HEK293 (cell line): ENCODE results near the gene GNPNAT1.

Experiments used
- GLIS1 ChIP-seq: fragments of 450-650 bp; formaldehyde crosslinking; IDR thresholded peaks from 2 replicates; pipeline ENCODE4 v1.5.1; 2016; ENCODE audit warnings: missing biosample characterization, missing genetic modification characterization
- HOXA7 ChIP-seq: sonication (generic); formaldehyde crosslinking; IDR thresholded peaks from 2 replicates; pipeline ENCODE4 v1.8.1; 2022; ENCODE audit warnings: missing genetic modification reagents, borderline replicate concordance
- KLF1 ChIP-seq: fragments of 450-650 bp; formaldehyde crosslinking; IDR thresholded peaks from 2 replicates; pipeline ENCODE4 v1.5.1; 2016; ENCODE audit warnings: missing biosample characterization, missing genetic modification characterization
- KLF9 ChIP-seq: fragments of 450-650 bp; formaldehyde crosslinking; IDR thresholded peaks from 2 replicates; pipeline ENCODE4 v1.5.1; 2016; ENCODE audit warnings: missing biosample characterization, missing genetic modification characterization, low read depth
- PRDM2 ChIP-seq: fragments of 450-650 bp; formaldehyde crosslinking; IDR thresholded peaks from 2 replicates; pipeline ENCODE4 v1.5.1; 2016; ENCODE audit warnings: missing biosample characterization, missing genetic modification characterization, borderline replicate concordance
- SALL2 ChIP-seq: fragments of 450-650 bp; formaldehyde crosslinking; IDR thresholded peaks from 2 replicates; pipeline ENCODE4 v1.5.0; 2017; ENCODE audit warnings: missing biosample characterization, mild to moderate bottlenecking, missing genetic modification characterization, borderline replicate concordance
- SP2 ChIP-seq: fragments of 450-650 bp; formaldehyde crosslinking; IDR thresholded peaks from 2 replicates; pipeline ENCODE4 v1.5.1; 2016; ENCODE audit warnings: missing biosample characterization, missing genetic modification characterization
- SP7 ChIP-seq: fragments of 450-650 bp; formaldehyde crosslinking; IDR thresholded peaks from 2 replicates; pipeline ENCODE4 v1.5.1; 2016; ENCODE audit warnings: missing biosample characterization, missing genetic modification characterization
- ZBTB10 ChIP-seq: fragments of 450-650 bp; formaldehyde crosslinking; IDR thresholded peaks from 2 replicates; pipeline ENCODE4 v1.5.1; 2016; ENCODE audit warnings: missing biosample characterization, missing genetic modification characterization
- ZBTB7A ChIP-seq: fragments of 450-650 bp; formaldehyde crosslinking; IDR thresholded peaks from 2 replicates; pipeline ENCODE4 v1.5.1; 2016; ENCODE audit warnings: low read depth, missing biosample characterization, missing genetic modification characterization
- ZEB2 ChIP-seq: fragments of 450-650 bp; formaldehyde crosslinking; IDR thresholded peaks from 2 replicates; pipeline ENCODE4 v1.5.1; 2016; ENCODE audit warnings: missing biosample characterization, missing genetic modification characterization
- ZFP37 ChIP-seq: fragments of 450-650 bp; formaldehyde crosslinking; IDR thresholded peaks from 2 replicates; pipeline ENCODE4 v1.5.1; 2016; ENCODE audit warnings: missing biosample characterization, missing genetic modification characterization
- ZFP41 ChIP-seq: fragments of 450-650 bp; formaldehyde crosslinking; IDR thresholded peaks from 2 replicates; pipeline ENCODE4 v1.5.1; 2016; ENCODE audit warnings: missing biosample characterization, missing genetic modification characterization, borderline replicate concordance
- ZNF335 ChIP-seq: fragments of 450-650 bp; formaldehyde crosslinking; conservative IDR thresholded peaks from 2 replicates; pipeline ENCODE4 v1.5.1; 2016; ENCODE audit warnings: missing biosample characterization, missing genetic modification characterization
- ZNF366 ChIP-seq: fragments of 450-650 bp; formaldehyde crosslinking; conservative IDR thresholded peaks from 2 replicates; pipeline ENCODE4 v1.5.1; 2016; ENCODE audit warnings: missing biosample characterization, missing genetic modification characterization
- ZNF391 ChIP-seq: fragments of 450-650 bp; formaldehyde crosslinking; IDR thresholded peaks from 2 replicates; pipeline ENCODE4 v1.5.1; 2016; ENCODE audit warnings: low read depth, missing biosample characterization, missing genetic modification characterization, borderline replicate concordance
- ZNF548 ChIP-seq: fragments of 450-650 bp; formaldehyde crosslinking; IDR thresholded peaks from 2 replicates; pipeline ENCODE4 v1.5.1; 2016; ENCODE audit warnings: missing biosample characterization, missing genetic modification characterization
- ZNF585B ChIP-seq: fragments of 450-650 bp; formaldehyde crosslinking; IDR thresholded peaks from 2 replicates; pipeline ENCODE4 v1.5.1; 2016; ENCODE audit warnings: missing biosample characterization, missing genetic modification characterization
- ZNF600 ChIP-seq: fragments of 450-650 bp; formaldehyde crosslinking; IDR thresholded peaks from 2 replicates; pipeline ENCODE4 v1.5.1; 2016; ENCODE audit warnings: missing biosample characterization, missing genetic modification characterization
- ZNF623 ChIP-seq: fragments of 450-650 bp; formaldehyde crosslinking; IDR thresholded peaks from 2 replicates; pipeline ENCODE4 v1.5.1; 2016; ENCODE audit warnings: missing biosample characterization, missing genetic modification characterization
- ZNF660 ChIP-seq: fragments of 450-650 bp; IDR thresholded peaks from 2 replicates; pipeline ENCODE4 v1.5.1; 2018; ENCODE audit warnings: missing biosample characterization, mild to moderate bottlenecking, missing genetic modification characterization
- ZNF76 ChIP-seq: fragments of 450-650 bp; formaldehyde crosslinking; IDR thresholded peaks from 2 replicates; pipeline ENCODE4; 2016; ENCODE audit warnings: low read depth, missing biosample characterization, missing genetic modification characterization, borderline replicate concordance
- ZNF843 ChIP-seq: fragments of 450-650 bp; formaldehyde crosslinking; IDR thresholded peaks from 2 replicates; pipeline ENCODE4 v1.5.1; 2016; ENCODE audit warnings: missing biosample characterization, missing genetic modification characterization
- ZSCAN23 ChIP-seq: fragments of 450-650 bp; formaldehyde crosslinking; IDR thresholded peaks from 2 replicates; pipeline ENCODE4 v1.5.1; 2016; ENCODE audit warnings: missing biosample characterization, missing genetic modification characterization
- TF ChIP-seq, protein P1 (sequence below): fragments of 450-650 bp; formaldehyde crosslinking; IDR thresholded peaks from 2 replicates; pipeline ENCODE4 v1.5.1; 2017; ENCODE audit warnings: missing biosample characterization, missing genetic modification characterization
- TF ChIP-seq, protein P2 (sequence below): fragments of 450-650 bp; formaldehyde crosslinking; IDR thresholded peaks from 2 replicates; pipeline ENCODE4 v1.5.1; 2016; ENCODE audit warnings: missing biosample characterization, missing genetic modification characterization
- TF ChIP-seq, protein P3 (sequence below): fragments of 450-650 bp; formaldehyde crosslinking; IDR thresholded peaks from 2 replicates; pipeline ENCODE4 v1.5.1; 2016; ENCODE audit warnings: missing biosample characterization, missing genetic modification characterization

GNPNAT1 gene

GRCh38 chr14:52791223-52792096, at the start of gene GNPNAT1 (continued):
- TF ChIP-seq ZNF548 (tag by site-specific recombination) (no peak), ZBTB10 (tag by site-specific recombination) (no peak), SP2 (tag by site-specific recombination) (peak; percentile 82), SP7 (tag by site-specific recombination) (peak; percentile 55), HOXA7 (CRISPR knock-in tag) (no peak), ZNF335 (tag by site-specific recombination) (peak; percentile 58; the same call in 1 of the 2 replicates), ZEB2 (tag by site-specific recombination) (peak; percentile 54), GLIS1 (tag by site-specific recombination) (peak; percentile 32), ZNF391 (peak; percentile 57; the same call in 1 of the 2 replicates), ZBTB7A (tag by site-specific recombination) (no peak), KLF9 (tag by site-specific recombination) (peak; percentile 55; the same call in 1 of the 2 replicates), ZFP41 (no peak), PRDM2 (tag by site-specific recombination) (0 out of 2 replicates have a peak, but pooled peaks have one; percentile 37), ZNF660 (tag by site-specific recombination) (peak; percentile 38; the same call in 1 of the 2 replicates), SALL2 (tag by site-specific recombination) (no peak), ZNF585B (no peak), KLF1 (tag by site-specific recombination) (peak; percentile 32; the same call in 1 of the 2 replicates), ZNF600 (tag by site-specific recombination) (peak; percentile 99), ZNF366 (tag by site-specific recombination) (peak; percentile 23; the same call in 1 of the 2 replicates), ZFP37 (tag by site-specific recombination) (peak; percentile 48; the same call in 1 of the 2 replicates), ZNF623 (tag by site-specific recombination) (no peak), ZNF843 (tag by site-specific recombination) (peak; percentile 17; the same call in 1 of the 2 replicates), ZNF76 (tag by site-specific recombination) (peak; percentile 34; the same call in 1 of the 2 replicates), ZSCAN23 (tag by site-specific recombination) (0 out of 2 replicates have a peak, but pooled peaks have one; percentile 20)
- TF ChIP-seq, protein P1, sequence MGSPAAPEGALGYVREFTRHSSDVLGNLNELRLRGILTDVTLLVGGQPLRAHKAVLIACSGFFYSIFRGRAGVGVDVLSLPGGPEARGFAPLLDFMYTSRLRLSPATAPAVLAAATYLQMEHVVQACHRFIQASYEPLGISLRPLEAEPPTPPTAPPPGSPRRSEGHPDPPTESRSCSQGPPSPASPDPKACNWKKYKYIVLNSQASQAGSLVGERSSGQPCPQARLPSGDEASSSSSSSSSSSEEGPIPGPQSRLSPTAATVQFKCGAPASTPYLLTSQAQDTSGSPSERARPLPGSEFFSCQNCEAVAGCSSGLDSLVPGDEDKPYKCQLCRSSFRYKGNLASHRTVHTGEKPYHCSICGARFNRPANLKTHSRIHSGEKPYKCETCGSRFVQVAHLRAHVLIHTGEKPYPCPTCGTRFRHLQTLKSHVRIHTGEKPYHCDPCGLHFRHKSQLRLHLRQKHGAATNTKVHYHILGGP = no peak
- TF ChIP-seq, protein P2, sequence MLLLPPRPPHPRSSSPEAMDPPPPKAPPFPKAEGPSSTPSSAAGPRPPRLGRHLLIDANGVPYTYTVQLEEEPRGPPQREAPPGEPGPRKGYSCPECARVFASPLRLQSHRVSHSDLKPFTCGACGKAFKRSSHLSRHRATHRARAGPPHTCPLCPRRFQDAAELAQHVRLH (tag by site-specific recombination) = 0 out of 2 replicates have a peak, but pooled peaks have one; percentile 30
- TF ChIP-seq, protein P3, sequence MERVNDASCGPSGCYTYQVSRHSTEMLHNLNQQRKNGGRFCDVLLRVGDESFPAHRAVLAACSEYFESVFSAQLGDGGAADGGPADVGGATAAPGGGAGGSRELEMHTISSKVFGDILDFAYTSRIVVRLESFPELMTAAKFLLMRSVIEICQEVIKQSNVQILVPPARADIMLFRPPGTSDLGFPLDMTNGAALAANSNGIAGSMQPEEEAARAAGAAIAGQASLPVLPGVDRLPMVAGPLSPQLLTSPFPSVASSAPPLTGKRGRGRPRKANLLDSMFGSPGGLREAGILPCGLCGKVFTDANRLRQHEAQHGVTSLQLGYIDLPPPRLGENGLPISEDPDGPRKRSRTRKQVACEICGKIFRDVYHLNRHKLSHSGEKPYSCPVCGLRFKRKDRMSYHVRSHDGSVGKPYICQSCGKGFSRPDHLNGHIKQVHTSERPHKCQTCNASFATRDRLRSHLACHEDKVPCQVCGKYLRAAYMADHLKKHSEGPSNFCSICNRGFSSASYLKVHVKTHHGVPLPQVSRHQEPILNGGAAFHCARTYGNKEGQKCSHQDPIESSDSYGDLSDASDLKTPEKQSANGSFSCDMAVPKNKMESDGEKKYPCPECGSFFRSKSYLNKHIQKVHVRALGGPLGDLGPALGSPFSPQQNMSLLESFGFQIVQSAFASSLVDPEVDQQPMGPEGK (tag by site-specific recombination) = peak; percentile 87; the same call in 1 of the 2 replicates
